Stimulated activated CD8-positive, alpha-beta memory T cell treated with anti-CD3 and anti-CD28 coated beads, Interleukin-12 subunit alpha, Interleukin-12 subunit beta, amount 100 ng/mL, for 1 hour (primary cell): ENCODE data around the gene TFDP2.
A peak's percentile ranks its signal among the peaks of the same experiment; 100 is the strongest.
"Not testable (repeated sequence)": the region's sequence is repeated elsewhere in the genome, so short reads cannot be mapped to it uniquely, and the experiment has no call there.

Experiments
- DNase-seq: peaks from one replicate; pipeline ENCODE4 v3.0.0-alpha.2; 2020; ENCODE audit warnings: low read depth

The TFDP2 gene, protein sequence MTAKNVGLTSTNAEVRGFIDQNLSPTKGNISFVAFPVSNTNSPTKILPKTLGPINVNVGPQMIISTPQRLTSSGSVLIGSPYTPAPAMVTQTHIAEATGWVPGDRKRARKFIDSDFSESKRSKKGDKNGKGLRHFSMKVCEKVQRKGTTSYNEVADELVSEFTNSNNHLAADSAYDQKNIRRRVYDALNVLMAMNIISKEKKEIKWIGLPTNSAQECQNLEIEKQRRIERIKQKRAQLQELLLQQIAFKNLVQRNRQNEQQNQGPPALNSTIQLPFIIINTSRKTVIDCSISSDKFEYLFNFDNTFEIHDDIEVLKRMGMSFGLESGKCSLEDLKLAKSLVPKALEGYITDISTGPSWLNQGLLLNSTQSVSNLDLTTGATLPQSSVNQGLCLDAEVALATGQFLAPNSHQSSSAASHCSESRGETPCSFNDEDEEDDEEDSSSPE

DNA sequence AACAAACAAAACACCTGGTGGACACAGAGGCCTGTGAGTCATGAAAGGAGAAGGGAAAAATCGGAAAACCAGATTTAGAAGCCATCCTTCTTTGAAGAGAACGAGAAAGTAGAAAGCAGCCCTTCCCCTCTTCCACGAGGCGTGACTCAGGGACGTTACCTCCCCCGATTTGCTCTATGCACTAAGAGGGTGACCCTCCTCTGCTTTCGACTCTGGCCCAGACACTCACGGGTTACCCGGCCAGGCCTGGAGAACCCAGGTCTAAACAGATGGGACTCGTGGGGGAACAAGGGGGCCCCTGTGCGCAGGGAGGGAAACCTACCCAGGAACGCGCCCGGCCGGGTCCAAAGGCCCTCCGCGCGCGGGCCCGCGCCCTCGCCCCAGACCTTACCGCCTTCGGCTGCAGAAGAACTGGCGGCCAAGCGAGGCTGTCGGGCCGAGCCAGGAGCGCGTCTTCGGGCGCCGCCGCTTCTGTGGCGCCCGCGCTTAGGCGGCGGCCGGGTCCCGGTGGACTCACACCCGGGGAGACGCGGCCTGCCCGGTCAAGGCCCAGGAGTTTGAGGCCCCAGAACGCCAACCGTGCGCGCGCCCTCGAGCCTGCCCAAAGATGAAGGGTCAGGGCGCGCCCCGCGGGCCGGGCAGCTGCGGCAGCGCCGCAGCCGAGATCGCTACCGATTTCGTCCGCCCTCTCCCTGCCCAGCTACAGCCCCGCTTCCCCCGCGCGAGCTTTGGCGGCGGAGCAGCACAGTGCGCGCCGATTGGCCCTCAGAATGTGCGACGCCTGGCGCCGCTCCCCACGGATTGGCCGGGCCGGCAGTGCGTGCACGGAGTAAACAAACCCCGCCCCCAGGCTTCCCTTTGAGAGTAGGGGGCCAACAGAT, at the start of gene TFDP2:
TFDP2 (minus strand) TSS at position 753 of the 881 bp plus-strand sequence. CDS start 47,795 bp downstream, outside the sequence.
- DNase-seq = peak; percentile 66

DNA sequence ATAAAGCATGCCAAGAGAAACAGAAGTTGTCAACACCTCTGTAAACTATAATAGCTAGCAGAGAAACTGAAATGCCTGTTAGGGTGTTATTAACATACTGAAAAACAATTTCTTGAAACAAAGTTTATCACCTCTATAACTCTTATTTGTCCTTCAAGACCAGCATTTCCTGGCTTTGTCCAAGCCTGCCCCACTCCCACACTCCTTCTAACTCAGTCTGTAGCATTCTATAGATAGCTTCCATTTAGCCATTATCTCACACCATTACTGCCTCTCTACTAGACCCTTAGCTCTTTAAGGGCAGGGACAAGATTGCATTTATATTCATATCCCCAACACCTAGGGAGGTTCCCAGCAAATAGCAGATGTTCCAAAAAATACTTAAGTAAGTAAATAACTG, 39.5 kb upstream of the TFDP2 start:
- no peak for DNase-seq

DNA sequence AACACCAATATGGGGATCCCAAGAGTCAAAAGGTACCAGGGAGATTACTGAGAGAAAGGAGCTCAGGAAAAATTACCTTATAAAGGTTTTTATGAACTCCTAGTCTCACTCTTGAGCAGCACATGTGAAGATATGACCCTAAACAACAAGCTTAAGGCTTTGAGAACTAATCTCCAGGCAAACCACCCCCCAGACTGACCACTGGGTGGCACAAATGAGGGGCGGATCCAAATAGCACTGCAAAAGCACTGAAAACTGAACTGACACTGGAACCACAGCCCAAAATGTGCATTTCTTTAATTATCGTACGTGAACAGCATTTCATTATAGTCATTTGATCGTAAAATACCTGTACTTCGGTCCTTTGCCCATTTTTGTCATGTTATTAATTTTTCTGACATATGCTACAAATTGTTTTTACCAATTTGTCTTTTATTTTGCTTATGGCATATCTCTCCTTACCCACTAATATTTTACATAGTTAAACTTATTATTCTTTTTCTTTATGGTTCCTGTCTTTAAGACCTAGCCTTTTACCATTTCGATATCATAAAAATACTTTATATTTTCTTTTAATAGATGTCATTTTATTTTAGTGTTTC, 31.5 kb upstream of the TFDP2 start:
- peak; percentile 8 for DNase-seq

DNA sequence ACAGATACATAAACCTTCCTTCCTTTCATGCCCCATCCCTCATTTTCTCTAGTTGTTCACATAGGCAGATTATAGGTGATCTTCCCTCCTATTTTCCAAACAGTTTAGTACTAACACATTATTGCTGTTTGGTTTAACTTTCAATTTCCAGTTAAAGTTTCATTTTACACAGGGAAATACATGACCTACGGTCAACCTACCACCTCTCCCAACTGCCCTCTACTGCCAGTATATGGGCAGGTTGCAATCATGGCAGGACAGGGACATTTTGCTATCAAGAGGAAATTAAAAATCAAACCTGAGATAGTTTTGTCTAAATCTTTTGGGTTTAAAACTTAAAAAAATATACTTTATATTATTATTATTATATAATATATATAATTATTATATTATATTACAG, 26.1 kb upstream of the TFDP2 start:
- no peak for DNase-seq

DNA sequence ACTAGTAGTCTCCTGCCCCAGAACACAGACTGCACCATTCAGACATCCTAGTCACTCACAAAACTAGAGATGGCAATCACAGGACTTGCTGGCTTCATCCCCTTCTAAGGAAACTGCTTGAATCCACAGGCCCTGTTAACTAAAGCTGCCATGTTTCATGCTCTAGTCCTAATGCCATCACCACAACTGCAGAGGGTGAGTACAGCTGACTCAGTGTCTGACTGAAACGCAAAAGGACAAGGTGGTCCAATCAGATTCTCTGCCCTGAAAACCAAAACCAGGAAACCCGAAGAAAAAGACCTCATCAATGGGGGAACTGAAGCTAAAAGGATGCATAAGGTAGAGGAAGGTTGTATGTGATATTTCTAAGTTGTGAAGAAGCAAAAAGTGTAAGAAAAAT, 25.2 kb upstream of the TFDP2 start:
- DNase-seq = no peak

DNA sequence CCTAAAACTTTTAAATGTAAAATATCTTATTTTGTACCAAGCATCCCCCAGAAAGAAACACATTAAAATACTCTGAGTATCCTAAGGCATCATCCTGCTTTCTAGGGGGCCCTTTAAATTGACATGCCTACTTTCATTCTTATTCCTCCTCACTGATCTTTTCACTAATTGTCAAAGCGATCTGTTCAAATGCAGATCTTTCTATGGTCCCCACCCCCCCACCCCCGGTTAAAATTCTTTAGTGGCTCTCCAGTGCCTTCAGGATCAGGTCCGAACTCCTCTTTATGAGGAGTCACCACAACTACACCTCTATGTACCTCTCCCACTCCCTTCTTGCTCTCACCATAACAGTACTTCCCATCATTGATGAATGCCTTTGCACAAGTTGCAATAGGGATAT, 19.2 kb upstream of the TFDP2 start:
- DNase-seq = no peak

DNA sequence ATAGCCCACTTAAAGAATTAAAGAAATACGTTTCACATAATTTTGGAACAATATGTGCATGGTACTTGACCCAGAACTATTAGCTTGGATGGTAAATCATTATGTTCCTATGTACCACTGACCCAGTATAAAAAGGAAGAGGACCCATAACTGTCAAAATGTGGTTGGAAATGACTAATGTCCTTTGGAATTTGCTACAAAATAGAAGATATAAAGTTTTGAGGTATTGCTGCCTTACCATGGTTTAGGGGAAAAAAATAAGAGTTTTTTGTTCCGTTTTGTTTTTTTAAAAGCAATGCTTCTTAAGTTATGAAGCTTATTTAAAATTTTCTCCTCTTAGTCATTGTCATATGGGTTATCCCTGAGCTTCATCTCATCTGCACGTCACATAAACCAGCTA, 15.8 kb upstream of the TFDP2 start:
- no peak for DNase-seq

DNA sequence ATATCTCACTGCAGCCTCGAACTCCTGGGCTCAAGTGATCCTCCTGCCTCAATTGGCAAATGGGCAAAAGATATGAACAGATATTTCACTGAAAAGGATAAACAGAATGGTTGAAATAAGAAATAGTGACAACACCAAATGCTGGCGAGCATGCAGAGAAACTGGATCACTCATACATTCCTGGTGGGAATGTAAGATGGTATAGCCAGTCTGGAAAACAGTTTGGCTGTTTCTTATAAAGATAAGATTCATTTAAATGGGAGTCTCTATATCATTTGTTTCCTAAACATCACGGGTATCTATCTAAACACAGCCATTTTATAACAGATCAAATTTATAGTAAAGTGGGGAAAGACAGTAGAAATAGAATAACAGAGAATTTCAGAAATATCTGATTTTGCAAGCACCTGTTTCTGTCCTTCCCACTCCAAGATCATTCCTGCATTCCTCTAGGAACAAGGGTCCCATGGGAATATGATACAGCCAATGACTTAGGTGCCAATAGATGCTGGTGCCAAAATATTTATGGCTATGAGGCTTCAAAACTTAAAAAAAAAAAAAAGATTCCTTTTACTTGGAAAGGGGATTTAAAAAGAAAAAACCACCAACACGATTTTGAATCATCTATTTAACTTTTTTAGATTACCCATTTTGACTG, 9.9 kb upstream of the TFDP2 start:
- DNase-seq = no peak

DNA sequence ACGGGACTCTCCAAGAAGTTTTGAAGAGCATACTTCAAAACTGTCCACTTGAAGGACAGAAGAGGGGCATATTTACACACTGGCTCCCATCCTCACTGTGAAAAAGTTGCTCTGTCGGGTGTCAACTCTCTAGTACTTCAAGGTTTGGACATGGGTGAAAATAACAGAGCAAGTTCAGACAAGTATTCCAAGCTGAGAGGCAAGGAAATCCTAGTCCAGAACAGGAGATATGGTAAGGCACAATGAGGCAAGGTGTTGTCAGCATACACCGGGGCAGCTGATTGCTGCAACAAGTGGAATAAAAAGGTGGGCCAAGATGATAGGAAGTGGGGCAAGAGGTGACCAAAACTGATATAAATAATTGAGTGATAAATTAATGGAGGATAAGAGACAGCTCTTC, 4.8 kb upstream of the TFDP2 start:
- no peak for DNase-seq

DNA sequence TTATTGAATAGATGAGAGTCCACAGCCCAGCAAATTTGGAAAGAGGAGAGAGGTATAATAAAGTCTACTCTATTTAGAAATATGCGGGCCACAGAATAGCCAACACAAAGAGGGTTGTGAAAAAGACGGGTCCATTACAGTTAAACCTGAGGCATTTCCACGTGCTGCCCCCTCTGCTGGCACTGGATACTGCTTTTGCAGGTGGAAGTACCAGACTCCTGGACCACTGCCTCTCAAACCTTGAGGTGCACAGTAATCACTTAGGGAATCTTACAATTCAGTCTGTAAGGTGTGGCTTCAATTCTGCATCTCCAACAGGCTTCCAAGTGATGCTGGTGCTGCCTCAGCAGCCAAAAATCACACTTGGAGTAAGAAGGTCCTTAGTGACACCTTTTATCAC, 3.0 kb upstream of the TFDP2 start:
- no peak for DNase-seq

DNA sequence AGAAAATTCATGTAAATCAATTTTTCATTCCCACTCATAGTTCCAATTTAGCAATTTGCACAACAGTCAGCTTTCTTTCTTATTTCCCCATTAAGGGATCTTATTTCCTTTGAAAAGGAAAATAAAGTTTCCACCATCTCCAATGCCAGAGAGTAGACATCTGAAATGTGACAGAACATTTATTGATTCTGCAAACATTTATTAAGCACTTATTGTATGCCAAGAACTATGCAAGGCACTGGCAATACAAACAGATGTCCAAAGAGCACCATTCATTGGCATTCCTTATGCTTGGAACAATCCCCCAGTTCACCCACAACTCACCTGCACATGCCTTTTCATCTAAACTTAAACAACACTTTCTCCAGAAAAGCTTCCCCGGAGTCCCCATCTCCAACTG, 2.5 kb upstream of the TFDP2 start:
- no peak for DNase-seq

DNA sequence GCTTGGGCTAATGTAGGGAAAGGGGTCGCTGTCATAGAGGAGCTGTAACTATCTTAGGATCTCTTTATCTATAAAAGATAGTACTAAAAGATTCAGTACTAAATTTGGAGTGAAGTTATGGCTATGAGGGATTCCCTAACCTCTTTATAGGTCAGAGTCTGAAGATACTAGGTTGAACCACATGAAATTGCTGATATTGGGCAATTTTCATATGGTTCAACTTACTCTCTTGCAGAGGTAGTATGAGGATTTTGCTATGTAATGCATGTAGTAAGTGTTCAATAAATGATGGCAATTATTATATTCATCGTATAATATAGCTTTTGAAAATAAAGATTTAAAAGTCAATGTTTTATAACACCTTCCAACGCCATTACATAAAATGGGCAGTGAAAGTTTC, 1.9 kb upstream of the TFDP2 start:
- DNase-seq = no peak

DNA sequence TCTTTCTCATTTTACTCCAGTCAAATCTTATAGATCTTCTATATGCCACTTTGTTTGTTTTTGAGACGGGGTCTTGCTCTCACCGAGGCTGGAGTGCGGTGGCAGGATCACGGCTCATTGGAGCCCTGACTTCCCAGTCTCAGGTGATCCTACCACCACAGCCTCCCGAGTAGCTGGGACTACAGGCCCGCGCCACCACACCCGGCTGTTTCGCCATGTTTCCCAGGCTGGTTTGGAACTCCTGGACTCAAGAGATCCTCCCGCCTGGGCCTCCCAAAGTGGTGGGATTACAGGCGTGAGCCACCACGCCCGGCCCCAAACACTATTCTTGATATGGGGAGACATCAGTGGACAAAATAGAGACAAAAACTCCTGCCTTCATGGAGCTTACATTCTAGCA, 927 bp upstream of the TFDP2 start:
- no peak for DNase-seq

DNA sequence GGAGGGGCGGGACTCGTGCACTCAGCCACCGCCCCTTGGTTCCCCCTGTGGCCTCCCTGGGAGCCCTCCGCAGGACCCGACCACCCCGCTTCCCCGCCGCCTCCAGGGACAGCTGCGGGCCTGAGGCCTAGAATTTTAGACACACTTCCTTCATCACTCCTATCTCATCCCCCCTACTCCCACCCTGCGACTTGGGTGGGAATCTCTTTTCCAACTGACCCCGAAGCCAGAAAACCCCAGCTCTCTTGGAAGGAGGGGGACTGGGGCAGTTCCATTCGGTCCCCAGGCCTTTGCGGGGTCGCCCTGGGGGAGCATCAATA, 289 bp upstream of the TFDP2 start:
- DNase-seq = no peak

DNA sequence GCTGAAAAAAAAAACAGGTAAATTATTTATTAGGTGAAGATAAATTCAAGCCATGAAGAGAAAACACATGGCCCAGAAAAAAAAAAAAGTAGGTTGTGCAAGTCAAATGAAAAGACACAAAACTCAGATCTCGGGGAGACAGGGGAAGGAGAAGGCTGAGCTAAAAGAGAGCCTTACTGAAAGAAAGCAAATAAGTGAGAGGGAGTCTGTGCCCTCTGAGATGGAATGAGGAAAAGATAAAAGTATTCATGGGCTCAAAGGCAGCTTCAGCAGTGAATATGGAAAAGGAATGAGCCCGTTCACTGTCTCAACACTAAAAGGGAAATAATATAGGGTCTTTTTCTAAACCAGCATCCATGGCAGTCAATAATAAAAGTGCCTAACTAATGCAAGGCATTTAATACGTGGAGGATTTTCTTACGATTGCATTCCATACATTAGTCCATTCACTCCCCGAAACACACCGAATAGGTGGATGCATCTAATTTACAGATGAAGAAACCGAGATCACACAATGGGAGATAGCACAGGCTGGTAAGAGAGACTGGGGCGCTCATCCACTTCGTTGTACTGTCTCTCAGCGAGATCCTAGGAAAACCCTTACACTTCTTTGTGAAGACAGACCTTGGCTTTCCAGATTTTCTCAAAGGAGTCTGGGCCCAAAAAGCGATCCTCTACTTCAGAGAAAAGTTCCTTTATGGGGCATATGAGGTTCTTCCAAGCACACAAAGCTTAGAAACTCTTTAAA, 1.1 kb downstream of the TFDP2 start:
- DNase-seq = no peak

DNA sequence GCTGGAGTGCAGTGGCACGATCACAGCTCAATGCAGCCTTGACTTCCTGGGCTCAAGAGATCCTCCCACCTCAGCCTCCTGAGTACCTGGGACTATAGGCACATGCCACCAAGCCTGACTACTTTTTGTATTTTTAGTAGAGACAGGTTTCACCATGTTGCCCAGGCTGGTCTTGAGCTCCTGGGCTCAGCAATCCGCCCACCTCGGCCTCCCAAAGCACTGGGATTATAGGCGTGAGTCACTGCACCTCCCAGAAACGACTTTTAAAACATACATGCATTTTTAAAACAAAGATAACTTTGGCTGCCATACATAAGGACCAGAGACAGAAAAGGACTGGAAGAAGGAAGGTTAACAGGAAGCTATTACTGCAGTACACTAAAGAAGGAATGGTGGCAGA, 4.8 kb downstream of the TFDP2 start:
- not testable (repeated sequence) for DNase-seq

DNA sequence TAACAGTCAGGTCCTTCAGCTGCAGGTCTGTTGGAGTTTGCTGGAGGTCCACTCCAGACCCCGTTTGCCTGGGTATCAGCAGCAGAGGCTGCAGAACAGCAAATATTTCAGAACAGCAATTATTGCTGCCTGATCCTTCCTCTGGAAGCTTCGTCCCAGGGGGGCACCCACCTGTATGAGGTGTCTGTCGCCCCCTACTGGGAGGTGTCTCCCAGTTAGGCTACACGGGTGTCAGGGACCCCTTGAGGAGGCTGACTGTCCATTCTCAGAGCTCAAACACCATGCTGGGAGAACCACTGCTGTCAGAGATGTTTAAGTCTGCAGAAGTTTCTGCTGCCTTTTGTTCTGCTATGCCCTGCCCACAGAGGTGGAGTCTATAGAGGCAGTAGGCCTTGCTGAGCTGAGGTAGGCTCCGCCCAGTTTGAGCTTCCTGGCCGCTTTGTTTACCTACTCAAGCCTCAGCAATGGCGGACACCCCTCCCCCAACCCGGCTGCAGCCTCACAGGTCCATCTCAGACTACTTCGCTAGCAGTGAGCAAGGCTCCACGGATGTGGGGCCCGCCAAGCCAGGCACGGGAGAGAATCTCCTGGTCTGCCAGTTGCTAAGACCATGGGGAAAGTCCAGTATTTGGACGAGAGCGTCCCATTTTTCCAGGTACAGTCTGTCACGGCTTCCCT, 8.6 kb downstream of the TFDP2 start:
- DNase-seq = not testable (repeated sequence)

DNA sequence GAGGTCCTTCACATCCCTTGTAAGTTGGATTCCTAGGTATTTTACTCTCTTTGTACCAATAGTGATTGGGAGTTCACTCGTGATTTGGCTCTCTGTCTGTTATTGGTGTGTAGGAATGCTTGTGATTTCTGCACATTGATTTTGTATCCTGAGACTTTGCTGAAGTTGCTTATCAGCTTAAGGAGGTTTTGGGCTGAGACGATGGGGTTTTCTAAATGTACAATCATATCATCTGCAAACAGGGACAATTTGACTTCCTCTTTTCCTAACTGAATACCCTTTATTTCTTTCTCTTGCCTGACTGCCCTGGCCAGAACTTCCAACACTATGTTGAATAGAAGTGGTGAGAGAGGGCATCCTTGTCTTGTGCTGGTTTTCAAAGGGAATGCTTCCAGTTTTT, 12.3 kb downstream of the TFDP2 start:
- DNase-seq = not testable (repeated sequence)

DNA sequence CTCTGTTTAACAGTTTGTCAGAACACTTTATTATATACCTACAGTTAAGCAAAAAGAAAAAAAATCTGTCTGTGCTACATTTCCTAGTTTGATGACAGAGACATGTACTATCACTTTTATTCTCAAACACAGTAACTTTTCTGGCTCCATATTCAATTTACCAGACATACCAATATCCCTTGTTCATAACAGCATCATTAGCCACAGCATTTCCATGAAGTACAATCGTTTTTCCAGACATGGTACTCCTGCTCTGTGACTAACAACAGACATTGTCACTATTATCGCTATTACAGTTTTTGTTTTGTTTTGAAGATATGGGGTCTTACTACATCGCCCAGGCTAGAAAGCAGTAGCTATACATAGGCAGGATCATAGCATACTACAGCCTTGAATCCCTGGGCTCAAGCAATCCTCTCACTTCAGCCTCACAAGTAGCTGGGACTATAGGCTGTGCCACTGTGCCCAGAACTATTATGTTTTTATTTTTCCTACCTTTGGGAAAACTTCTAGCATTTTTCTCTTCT, 14.5 kb downstream of the TFDP2 start:
- no peak for DNase-seq

DNA sequence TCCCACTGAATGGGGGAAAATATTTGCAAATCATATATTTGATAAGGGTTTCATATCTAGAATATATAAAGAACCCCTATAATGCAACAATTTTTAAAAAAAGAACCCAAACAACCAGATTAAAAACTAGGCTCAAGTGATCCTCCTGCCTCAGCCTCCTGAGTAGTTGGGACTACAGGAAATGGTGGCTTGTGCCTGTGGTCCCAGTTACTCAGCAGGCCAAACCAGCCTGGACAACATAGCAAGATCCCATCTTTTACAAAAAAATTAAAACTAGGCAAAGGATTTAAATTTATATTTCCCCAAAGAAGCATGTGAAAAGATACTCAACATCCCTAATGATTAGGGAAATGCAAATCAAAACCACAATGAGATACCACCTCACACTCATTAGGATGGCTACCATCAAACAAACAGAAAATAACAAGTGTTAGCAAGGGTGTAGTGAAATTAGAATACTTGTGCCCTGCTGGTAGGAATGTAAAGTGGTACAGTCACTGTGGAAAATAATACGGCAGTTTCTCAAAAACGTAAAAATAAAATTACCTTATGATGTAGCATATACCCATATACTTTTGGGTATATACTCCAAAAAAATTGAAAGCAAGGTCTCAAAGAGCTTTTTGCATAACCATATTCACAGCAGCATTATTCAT, 19.7 kb downstream of the TFDP2 start:
- no peak for DNase-seq
